DND-41 (cell line): ENCODE measurements around the gene MAMDC2.

ENCODE experiments used
- CTCF ChIP-seq: IDR thresholded peaks from 2 replicates; pipeline ENCODE4 v1.5.1; 2012; ENCODE audit warnings: borderline replicate concordance, low read length, moderate library complexity, mild to moderate bottlenecking; ENCODE audit not compliant: poor library complexity, severe bottlenecking; ENCODE audit errors: extremely low read depth
- EZH2 ChIP-seq: IDR thresholded peaks from 3 replicates; pipeline ENCODE4 v1.6.1; 2012; ENCODE audit warnings: borderline replicate concordance, low read depth, mild to moderate bottlenecking, moderate library complexity, low read length, inconsistent platforms; ENCODE audit not compliant: severe bottlenecking

- TF ChIP-seq EZH2, result no peak
- no peak for TF ChIP-seq CTCF
Observed at GRCh38 chr9:70044490-70045307, 1.1 kb downstream of the MAMDC2 start.
